ENCODE measurements around the gene AK1.
"Not testable (repeated sequence)": the region's sequence is repeated elsewhere in the genome, so short reads cannot be mapped to it uniquely, and the experiment has no call there.

Gene AK1

DNA sequence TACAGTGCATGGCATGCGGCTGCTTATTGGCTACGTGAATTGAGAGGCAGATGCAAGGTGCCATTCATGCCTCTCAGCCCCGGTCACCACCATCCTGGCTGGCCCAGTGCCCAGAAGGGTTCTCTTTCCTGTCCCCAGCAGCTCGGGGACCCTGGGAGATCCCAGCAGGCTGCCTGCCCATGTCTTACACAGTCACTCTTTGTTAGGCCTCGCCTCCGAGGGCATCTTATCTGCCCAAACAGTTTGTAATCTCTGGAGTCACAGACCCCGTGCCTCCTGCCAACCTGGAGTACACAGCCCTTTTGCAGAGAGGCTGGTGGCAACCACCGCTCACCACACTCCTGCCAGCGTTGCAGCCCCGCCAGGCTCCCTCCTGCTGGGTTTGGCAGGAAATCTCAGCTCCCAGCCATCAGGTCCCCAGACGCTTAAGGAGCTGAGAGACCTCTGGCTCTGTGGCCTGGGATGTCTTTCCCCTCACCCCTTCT, 7.0 kb upstream of the AK1 start:
- DNase-seq (ENCODE audit: low spot score) = no peak

DNA sequence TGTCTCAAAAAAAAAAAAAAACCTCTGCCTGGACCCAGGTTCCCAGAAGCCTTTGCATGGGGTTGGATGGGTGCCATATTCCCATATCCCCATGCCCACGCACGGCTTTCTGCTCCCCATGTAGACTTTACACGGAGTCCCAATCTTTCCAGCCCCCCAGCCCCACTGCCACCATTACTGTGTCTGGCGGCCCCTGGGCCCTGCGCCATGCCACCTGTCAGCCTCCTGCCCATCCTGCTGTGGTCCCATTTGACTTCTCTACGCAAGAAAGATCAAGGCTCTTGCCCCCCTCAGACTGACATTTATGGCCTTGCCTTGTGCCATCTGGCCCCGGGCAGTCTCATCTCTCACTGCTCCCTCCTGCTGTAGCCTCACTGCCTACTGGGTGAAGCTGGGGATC, 6.5 kb upstream of the AK1 start:
- DNase-seq (ENCODE audit: low spot score) = no peak

DNA sequence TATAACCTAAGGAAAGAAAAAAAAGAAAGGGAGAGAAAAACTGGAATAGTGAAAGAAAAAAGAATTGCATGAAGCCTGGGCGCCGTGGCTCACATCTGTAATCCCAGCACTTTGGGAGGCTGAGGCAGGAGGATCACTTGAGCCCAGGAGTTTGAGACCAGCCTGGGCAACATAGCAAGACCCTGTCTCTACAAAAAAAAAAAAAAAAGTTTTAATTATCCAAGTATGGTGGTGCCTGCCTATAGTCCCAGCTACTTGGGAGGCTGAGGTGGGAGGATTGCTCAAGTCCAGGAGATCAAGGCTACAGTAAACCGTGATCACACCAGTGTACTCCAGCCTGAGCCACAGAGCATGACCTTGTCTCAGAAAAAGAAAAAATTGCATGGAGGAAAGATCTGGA, 4.2 kb upstream of the AK1 start:
- DNase-seq (ENCODE audit: low spot score) = not testable (repeated sequence)

DNA sequence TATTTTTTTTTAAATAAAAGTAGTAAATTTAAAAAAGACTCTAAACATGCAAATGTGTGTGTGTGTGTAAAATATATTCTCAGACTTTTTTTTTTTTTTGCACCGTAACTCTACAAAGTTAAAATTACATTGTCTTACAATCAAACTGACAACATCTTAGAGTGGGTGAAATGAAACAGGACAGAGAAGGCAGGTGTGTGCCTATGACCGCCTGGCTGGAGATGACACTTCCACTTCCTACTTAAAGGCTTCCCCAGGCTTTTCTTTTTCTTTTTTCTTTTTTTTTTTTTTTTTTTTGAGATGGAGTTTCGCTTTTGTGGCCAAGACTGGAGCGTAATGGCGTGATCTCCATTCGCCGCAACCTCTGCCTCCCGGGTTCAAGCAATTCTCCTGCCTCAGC, 2.7 kb upstream of the AK1 start:
- no peak for DNase-seq (ENCODE audit: low spot score)

DNA sequence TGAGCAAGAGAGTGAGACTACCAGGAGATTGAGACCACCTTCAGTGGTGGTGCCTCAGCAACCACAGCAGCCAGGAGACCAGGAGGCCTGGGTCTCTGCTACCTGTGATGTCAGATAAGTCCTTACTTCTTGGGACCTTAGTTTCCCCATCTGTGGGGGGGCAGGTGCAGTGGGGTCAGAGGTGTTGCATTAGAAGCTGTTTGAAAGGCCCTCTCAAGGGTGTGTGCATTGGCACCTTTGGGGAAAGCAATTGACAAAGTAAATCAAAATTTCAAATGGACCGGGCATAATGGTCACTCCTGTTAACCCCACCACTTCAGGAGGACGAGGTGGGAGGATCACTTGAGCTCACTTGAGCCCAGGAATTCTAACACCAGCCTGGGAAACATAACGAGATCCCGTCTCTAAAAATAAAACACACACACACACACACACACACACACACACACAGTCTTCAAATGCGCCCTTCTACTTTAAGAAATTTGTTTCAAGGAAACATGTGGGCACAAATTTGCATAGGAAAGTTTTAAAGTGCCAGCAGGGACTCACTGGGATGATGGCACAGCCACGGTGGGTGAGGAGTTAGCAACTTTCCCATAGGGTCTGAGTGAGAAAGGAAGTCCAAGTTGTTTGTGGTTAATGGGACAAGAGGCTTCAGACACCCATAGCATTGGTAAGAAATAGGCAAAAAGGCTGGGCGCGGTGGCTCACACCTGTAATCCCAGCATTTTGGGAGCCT, 1.3 kb upstream of the AK1 start:
- DNase-seq (ENCODE audit: low spot score) = no peak

DNA sequence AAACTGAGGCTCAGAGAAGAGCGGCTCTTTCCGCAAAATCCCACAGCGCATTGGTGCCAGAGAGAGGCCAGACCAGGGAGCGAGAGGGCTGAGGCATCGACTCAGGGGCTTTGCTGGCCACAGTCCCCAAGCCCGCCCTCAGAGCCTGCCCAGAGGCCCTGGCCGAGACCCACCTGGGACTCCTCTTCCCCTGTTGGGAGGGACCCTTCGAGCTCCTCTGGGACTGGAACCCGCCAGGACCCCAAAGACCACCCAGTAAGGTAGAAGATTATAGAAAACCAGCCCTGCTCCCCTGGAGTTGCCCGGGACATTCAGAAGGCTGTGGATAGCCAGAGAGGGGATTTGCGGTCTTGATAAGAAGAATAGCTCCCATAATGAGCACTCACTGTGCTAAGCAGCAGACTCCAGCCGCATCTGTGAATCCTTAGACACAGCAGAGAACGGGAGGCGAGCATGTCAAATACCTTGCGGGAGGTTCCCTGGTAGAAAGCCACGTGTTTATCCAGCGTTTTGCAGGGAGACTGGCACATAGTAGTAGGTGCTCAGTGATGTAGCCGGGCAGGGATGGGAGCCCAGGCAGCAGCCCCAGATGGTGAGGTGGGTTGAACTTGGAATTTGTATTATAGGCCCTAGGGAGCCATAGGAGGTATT, 651 bp upstream of the AK1 start:
- no peak for DNase-seq (ENCODE audit: low spot score)

DNA sequence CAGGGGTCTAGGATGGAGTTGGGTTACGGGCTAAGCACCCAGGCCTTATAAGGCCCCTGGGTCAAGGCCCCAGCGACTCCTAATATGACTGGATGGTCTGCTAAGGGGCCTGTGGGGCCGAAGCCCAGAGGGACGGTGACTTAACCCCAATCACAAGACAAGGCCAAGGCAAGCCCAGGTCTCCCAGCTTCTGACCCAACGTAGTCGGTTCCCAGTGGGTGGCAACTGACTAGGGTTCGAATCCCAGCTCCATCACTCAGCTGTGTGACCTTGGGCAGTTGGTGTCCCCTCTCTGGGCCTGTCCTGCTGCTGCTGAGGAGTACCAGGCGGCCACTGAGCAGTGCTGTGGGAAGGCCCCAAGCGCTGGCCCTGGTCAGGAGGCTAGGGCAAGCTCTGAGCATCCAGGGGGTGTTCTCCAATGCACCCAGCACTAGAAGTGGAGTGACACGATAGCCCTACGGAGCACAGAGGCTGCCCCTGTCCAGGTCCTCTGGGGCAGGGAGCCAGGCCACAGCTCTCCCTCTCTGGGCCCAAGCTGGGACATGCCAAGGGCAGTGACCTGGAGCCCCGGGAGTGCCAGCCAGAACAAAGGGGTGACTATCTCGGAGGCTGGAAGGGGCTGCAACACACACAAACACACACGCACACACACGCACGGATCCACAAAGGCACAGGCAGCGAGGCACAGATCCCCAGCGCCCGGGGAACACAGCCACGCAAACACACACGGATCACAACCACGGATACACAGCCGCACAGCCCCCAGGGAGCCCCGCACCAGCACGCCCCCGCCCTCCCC, 512 bp downstream of the AK1 start:
- peak; percentile 40 for DNase-seq (ENCODE audit: low spot score)

DNA sequence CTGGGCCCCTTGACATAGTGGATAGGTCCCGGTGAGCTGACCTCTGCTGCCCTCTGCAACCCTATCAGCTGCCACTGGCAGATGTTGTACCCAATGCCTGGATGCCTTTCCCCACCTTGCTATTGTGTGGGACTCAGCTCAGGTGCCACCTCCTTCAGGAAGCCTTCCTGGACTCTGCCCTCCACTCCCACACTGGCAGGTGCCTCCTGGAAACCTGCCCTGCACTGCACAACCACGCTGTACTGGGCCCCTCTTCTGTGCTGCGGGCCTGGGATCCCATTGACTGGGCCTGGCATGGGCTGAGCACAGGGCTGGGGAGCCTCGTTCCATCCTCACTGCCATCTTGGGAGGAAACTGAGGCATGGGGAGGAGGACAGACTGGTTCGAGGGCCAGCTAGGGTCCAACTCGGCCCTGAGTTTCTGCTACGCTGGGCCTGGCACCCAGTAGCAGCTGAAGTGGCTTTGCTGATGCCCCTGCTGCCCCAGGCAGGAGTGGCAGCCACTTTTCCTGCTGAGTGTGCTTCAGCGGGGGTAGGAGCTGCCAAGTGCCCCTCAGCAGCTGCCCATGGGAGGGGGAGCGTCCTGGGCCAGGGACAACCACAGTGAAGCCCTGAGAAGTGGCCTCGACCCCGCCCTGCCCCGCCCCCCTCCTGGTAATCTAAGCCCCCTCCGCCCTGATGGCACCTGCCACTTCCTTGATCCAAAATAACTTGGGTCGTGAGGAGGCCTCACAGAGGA, 1.3 kb downstream of the AK1 start:
- no peak for DNase-seq (ENCODE audit: low spot score)

DNA sequence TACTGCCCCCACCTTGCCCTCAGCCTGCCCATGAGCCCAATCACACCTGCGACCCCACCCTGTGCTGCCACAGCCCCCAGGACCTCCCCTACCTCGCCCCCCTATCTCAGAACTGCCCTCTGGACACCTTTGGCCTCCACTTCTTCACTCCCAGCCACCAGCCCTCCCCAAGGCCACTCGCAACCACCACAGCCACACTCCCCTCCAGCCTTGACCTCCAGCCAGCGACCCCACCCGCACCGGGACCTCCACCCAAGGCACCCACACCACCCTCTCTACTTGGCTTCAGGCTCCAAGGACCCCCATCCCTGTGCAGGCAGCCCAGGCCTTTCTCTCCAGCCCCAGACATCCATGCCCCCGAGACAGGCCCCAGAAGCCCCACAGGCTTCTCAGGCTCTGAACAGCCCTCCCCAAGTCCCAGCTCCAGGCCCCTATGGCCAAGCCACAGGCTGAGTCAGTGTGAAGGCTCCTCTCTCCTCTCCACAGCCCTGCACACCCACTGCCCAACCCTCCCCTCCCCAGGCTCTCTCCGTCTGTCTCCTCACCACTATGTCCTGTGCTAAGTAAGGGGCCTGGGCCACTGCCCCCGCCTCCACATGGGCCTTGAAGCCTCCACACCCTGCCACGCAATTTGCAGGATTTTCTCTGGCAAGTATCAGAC, 2.0 kb downstream of the AK1 start:
- peak; percentile 58 for DNase-seq (ENCODE audit: low spot score)

DNA sequence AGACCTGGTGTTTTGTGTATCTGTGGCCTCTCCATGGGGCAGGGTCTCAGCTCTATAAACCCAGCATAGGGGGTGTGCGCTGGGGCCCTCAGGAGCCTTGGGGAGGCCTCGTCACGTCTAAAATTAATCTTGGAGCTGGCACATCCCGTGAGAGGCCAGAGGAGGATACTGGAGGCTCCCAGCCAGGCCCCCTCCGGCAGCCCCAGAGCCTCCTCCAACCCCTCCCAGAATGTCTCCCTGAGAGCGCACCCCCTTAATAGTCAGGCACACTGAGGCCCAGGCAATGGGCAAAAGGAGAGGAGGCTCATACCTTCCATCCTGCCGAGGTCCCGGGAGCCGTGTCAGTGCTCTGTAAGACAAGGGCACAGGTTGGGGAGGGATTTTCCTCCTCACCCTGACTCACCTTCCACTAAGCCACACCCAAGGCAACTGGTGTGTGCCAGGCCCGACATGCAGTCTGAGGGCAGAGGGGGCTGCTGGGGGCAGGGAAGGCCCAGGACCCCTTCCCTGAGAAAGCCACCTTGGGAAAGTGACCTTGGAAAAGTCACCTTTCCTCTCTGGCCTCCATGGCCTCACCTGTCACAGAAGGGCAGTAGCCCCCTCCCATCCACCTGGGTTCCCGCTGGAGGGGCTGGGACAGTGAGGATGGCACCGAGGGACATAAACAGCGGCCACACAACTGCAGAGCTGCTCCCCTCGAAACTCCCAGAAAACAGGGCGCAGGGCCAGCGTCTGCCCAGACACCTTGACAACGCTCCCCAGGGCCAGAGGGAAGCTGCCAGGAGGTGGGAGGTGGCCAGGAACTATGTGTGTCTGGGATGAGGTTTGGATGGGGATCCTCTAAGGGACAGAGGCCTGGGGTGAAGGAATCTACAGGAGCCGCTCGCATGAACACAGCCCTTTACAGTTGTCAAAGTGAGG, 2.9 kb downstream of the AK1 start:
- DNase-seq (ENCODE audit: low spot score) = no peak

DNA sequence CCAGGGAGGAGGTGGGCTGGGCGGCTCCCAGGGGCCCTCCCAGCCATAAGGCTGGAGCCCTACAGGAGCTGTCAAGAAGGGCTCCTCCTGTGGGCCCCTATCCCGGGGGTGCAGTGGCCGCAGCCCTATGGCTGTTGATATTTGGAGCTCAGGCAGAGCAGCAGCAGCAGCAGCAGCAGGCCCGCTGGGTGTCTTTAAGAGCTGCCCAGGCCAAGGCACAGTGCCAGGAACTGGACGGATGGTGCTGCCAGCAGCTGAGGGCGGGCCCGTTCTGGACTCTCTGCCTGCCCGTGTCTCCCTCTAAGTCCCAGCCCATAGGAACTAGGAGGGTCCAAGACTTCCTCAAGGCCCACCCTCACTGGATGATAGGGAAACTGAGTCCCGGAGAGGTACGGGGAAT, 3.6 kb downstream of the AK1 start:
- DNase-seq (ENCODE audit: low spot score) = peak; percentile 61

DNA sequence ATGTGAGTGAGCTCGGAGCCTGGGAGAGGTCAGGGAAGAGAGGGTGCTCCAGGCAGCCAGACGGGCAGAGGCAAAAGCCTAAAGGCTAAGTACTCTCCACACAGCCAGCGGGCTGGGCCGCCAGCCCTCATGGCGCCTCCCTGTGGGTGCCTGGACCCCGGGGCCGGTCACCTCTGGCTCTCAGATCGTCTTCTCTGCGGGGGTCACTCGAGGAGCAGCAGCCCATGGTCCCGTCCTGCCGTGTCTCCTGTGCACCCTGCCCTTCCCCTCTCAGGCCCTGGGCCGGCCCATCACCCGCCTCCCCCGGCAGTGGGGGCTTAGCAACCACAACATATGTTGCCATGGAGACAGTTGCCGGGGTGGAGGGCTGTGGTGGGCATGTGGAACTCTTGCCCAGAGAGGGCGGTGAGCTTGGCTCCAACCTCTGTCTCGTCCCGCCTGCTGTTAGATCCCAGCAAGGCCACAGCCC, 4.2 kb downstream of the AK1 start:
- DNase-seq (ENCODE audit: low spot score) = no peak

DNA sequence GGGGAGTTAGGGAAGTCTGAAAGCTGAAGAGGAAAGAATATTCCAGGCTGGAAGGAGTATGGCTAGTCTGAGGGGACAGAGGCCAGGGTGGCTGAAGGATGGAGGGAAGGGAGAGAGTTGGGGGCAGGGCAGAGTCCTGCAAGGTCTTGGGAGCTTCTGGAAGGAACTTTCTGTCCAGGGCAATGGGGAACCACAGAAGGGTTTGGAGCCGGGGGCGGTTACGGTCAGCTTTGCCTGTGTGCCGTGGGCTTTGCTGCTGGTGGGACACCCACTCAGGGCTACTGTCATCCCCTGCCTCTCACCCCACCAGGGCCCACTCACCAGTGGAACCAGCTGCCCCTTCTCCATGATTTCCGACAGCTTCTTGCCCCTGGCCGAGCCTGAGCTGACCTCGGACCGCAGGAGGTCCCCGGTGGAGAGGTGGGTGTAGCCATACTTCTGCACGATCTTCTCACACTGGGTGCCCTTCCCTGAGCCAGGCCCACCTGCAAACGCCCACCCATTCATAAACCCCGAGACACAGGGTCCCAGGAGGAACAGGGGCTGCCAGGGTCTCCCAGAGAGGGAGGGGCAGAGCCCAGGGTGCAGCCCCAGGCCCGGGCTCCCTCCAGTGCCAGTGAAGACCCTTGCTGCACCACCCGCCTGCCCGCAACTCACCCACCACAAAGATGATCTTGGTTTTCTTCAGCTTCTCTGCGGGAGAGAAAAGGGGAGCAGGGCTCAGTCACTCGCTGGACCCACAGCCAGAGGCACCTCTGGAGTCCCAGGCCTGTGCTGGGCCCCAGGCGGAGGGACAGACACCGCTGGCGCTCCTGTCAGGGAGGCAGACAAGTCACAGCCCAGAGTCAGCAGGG, 4.9 kb downstream of the AK1 start:
- no peak for DNase-seq (ENCODE audit: low spot score)

DNA sequence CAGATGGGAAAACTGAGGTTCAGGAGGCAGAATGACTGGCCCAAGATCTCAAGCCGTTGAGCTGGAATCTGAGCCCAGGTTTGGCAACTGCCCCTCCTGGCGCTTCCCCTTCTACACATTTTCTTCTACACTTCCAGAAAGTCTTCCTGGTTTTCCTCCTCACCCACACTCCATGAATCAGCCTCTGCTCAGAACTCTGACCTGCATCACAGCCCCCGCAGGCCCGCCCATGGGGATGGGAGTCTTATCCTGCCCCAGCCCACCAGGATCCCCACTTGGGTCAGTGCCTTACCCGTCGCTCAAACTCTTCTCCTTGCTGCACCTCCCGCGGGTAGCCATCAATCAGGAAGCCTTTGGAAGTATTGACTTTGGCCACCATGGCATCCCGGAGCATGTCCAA, 5.9 kb downstream of the AK1 start:
- DNase-seq (ENCODE audit: low spot score) = no peak

DNA sequence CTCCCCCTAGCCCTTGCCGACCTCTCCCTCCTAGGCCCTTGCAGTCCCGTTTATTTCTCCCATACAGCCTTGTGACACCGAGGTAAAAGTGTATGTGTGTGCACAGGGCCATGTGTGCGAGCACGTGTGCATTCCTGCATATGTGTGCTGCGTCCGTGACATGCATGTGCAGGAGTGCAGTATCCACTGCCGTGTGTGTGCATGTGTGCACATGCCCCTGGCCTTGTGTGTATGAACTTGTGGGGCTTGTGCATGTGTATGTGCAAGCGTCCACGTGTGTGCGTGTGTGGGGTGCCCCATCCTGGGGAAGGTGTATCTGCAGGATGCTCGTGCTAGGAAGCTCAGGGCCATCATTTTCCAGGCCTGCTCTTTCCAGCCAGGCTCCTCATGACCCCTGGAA, 6.6 kb downstream of the AK1 start:
- DNase-seq (ENCODE audit: low spot score) = no peak

DNA sequence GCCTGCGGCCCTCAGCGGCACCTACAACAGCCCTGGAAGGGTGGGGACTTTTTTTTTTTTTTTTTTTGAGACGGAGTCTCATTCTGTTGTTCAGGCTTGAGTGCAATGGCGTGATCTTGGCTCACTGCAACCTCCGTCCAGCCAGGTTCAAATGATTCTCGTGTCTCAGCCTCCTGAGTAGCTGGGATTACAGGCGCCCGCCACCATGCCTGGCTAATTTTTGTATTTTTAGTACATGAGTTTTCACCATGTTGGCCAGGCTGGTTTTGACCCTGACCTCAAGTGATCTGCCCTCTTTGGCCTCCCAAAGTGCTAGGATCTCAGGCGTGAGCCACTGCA, 7.4 kb downstream of the AK1 start:
- DNase-seq (ENCODE audit: low spot score) = not testable (repeated sequence)

DNA sequence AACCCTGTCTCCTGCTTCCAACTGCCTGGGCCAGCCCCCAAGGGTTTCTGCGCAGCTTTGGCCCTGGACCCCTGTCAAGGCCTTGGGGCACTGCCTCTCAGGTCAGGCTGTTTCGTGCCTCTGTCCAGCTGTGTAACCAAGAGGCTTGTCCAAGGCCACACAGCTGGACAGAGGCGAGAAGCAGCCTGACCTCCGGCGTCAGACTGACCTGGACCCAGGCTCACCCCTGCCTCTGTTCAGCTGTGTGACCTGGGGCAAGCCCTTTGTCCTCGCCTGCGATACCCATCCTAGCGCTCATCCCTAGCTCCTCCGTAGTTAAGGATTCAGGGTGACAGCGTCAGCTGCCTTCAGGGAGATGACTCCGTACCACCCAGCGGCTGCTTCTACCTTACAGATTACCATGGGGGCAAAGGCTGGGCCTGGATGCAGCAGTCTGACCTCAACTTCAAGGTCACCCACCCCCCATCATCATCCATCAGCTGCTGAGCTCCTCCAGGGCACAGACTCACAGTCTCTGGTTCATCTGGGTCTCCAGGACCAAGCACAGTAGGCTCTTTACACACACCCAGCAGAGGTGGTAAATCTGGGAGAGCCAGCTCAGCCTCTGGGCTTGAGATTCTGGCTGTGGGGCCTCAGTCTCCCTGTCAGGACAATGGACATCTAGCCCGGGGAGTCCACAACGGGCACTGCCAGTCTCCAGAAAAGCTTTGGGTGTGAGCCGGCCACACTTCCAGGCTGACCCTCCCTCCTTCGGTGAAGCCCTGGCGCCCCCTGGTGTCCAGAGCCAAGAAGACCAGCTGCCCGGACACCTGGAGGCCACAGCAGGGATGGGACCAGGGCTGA, 7.9 kb downstream of the AK1 start:
- DNase-seq (ENCODE audit: low spot score) = peak; percentile 94

DNA sequence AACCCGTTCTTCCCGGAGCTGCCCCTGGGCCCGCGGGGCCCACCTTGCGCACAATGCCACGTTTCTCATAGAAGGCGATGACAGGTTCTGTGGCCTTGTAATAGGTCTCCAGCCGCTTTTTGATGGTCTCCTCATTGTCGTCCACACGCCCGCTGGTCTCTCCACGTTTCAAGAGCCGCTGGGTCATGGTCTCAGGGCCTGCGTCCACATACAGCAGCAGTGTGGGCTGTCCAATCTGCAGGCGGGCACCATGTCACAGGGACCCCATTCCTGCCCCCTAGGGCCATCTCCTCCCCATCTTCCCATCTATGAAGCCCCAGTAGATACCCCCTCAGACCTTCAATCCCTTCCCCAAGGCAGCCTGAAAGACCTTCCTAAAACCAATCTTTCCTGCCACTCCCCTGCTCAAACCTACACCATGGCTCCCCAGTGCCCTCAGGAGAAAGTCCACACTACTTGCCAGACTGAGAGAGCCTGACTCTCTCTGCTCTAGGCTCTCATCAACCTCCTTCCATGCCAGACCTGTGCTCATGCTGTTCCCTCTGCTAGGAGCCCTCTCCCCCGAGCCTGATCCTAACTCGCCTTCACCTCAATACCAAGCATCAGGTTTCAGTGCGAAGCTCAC, 9.1 kb downstream of the AK1 start:
- no peak for DNase-seq (ENCODE audit: low spot score)
